ENCODE measurements around the gene SPON1. TPM values are rescaled to one million over a fixed set of nuclear protein-coding genes. Genes with fewer than 3 reads are reported as not detected.
"Not testable (repeated sequence)": the region's sequence is repeated elsewhere in the genome, so short reads cannot be mapped to it uniquely, and the experiment has no call there.

Gene SPON1
- polyA plus RNA-seq, 3 donors: 8.1 to 101 (median 28.3) TPM

DNA sequence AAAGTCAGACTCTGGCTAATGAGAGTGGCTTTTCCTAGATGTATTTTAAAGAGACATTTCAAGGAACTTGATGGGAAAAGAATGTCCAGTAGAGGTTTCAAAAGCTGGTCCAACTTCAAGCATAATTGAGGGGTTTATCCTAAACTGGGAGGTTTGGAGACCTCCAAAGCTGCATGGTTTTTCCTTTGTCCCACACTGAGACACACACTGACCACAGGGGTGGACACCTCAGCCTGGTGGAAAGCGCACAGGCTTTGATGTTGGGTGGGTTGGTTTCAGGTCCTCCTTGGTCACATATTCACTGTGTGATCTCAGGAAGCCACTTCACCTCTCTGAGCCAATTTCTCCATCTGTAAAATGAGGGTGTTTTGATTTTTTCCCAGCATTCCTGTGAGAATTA lies 4.0 kb downstream of the SPON1 start:
- WGBS, 3 donors: 96 to 100% (median 98%) methylated on average over 1 of the region's 1 CpG

DNA sequence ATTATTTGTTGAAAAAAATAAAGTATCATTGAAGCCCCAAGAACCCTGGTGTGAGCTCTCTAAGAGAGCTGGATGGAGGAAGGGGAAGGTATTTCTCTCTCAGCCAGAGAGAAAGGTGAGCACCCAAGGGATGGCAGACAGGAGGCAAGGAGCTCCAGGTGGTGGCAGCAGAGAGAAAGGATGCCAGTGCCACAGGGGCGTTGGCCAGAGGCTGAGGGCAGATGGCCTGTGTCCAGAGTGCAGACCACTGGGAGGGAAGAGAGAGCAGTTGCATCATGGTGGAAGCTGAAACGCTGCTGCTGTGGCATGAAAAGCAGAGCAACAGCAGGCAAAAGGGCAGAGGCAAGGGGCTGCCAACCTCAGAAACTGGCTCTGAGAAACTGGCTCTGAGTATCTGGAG lies 8.5 kb downstream of the SPON1 start:
- 43 to 56% (median 55%) methylated on average over 2 of the region's 2 CpGs for WGBS, 3 donors
- H3K27ac ChIP-seq (ENCODE audit: low read depth, low read length): no peak overlapping the region

More for the DNA sequence above, 4.0 kb downstream of the SPON1 start:
- H3K27ac ChIP-seq (ENCODE audit: low read depth, low read length): no peak overlapping the region

DNA sequence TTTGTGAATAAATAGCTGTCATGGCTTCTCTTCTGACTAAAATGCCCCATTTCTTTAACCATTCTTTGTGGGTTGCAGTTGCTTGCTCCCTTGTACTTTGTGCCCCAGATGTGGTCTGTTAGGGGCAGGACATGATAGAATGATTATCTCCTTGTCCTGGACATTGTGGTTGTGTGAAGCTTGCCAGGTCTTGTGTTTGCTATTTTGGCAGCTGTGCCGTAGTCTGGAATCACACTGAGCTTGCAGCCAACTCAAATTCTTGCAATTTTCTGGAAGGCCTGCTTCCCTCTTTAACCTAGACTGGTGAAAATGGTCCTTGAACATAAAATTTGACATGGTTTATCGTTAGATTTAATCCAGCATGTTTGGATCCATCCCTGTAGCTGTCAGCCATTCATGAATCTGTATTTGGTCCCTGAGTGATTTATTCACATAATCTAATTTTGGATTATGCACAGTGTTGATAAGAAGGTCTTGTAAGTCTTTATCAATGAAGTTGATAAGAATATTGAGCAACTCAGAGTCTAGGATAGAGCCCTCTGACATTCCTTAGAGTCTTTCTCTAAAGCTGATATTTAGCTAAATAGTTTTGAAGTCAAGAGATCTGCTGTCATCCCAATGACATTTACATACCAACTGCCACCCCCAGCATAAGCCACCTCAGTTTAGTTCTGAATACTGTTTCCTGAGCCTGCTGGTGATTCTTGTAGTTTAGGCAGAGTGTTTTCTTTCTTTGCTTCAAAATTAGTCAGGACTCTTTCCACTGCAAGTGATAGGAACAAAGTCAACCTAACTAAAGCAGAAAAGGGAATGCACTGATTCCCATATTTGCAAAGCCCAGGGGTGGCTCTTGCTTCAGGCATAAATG lies 9.8 kb downstream of the SPON1 start:
- H3K27ac ChIP-seq (ENCODE audit: low read depth, low read length): no peak overlapping the region
- WGBS, 3 donors: 39 to 64% (median 53%) methylated on average over 2 of the region's 2 CpGs

DNA sequence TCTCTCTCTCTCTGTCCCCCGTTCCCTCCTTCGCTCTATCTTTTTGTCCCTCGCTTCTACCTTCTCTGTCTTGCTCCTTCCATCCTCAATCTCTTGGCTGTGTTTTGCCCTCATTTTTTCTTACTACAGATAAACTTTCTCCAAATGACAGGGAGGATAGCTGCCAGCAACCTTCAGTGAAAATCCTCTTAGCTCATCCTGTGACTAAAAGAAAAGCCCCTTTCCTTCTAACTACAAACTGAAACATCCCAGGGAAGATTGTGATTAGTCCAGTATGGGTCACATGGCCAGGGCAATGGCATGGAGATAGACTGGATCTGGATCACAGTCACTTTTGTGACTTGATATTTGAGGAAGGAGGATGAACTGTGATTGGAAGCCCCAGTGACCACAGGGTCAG lies 10.4 kb downstream of the SPON1 start:
- H3K27ac ChIP-seq (ENCODE audit: low read depth, low read length): no peak overlapping the region
- WGBS, 3 donors: 78 to 94% (median 80%) methylated on average over 3 of the region's 3 CpGs

DNA sequence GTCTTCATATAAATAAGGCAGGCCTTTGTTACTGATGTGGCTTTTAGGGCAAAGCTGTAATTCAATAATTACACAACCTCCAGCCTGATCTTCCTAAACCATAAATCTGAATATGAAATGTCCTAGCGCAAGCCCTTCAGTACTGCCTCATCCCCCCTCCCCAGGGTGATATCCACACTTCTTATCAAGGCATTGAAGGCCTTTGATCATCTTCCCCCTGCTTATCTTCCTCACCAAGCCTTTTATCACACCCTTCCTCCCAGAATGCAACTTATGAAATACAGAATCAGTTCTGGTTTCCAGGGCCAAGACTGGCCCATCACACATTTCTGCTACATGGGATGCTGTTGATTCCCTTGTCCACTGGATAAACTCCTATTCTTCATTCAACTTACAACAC lies 12.1 kb downstream of the SPON1 start:
- no peak overlapping the region for H3K27ac ChIP-seq (ENCODE audit: low read depth, low read length)
- 68 to 86% (median 81%) methylated on average over 1 of the region's 1 CpG for WGBS, 3 donors

DNA sequence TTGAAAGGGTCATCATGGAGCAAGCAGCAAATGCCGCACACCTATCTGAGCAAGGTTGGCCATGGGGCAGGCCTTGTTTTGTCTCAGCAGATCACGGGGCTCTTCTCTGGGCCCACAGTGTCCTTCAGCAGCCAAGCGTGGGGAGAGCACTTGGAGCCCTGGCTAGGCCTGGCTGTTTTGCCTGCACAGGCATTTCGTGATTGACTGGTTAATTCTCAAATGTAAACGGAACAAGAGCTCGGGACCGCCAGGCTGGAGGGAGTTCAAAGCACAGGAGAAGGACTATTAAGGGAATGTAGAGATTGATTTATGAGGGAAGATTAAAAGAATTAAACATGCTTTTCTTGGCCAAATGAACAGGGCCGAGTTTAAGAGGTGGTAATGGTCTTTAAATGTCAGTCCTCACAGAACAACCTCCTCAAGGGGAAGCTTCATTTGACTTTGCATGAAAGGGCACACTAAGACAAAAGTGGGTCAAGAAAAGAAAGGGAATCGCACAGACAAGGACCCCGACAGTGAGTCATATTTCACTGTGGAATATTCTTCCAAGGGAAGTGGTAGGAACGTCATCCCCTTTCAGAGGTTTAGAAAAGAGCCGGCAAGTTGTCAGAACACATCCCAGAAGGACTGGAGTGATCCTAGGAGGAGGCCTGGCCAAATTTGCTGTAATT lies 20.7 kb downstream of the SPON1 start:
- 53 to 63% (median 56%) methylated on average over 12 of the region's 12 CpGs for WGBS, 3 donors
- no peak overlapping the region for H3K27ac ChIP-seq (ENCODE audit: low read depth, low read length)

DNA sequence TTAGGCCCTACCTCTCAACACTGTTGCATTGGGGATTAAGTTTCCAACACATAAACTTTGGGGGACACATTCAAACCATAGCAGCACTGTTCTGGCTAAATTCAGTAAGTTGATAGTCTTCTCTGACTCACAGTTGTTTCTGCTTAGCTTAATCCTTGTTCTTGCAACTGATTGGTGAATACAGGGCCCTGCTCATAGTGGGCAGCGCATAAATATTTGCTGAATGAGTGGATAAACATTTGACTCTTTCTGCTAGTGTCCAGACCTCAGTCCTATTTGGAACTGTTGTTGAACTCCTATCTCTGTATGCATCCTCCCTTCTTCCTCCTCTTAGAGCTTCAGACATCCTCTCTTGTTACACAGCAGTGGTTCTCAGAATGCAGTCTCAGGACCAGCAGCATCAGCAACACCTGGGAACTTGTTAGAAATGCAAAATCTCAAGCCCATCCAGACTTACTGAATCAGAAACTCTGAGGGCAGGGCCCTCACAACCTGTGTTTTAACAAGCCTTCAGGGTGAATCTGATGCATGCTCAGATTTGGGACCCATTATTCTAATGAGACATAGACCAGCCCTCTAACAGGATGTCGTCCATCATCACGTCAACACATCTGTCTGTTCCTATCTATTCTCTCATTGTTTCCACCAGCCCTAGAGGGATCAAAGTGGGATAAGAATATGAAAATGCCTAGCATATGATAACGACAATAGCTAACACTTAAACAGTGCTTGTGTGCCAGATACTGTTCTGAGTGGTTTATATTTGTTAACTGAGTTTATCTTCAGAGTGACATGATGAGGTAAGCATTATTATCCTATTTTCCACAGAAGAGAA lies 22.3 kb downstream of the SPON1 start:
- 82 to 87% (median 83%) methylated on average over 4 of the region's 4 CpGs for WGBS, 3 donors
- H3K27ac ChIP-seq (ENCODE audit: low read depth, low read length): no peak overlapping the region

DNA sequence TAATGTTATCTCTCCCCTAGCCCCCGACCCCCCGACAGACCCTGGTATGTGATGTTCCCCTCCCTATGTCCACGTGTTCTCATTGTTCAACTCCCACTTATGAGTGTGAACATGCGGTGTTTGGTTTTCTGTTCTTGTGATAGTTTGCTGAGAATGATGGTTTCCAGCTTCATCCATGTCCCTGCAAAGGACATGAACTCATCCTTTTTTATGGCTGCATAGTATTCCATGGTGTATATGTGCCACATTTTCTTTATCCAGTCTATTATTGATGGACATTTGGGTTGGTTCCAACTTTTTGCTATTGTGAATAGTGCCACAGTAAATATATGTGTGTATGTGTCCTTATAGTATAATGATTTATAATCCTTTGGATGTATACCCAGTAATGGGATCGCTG lies 24.2 kb downstream of the SPON1 start:
- not testable (repeated sequence) for H3K27ac ChIP-seq (ENCODE audit: low read depth, low read length)
- WGBS, 3 donors: 91 to 96% (median 95%) methylated on average over 5 of the region's 5 CpGs

DNA sequence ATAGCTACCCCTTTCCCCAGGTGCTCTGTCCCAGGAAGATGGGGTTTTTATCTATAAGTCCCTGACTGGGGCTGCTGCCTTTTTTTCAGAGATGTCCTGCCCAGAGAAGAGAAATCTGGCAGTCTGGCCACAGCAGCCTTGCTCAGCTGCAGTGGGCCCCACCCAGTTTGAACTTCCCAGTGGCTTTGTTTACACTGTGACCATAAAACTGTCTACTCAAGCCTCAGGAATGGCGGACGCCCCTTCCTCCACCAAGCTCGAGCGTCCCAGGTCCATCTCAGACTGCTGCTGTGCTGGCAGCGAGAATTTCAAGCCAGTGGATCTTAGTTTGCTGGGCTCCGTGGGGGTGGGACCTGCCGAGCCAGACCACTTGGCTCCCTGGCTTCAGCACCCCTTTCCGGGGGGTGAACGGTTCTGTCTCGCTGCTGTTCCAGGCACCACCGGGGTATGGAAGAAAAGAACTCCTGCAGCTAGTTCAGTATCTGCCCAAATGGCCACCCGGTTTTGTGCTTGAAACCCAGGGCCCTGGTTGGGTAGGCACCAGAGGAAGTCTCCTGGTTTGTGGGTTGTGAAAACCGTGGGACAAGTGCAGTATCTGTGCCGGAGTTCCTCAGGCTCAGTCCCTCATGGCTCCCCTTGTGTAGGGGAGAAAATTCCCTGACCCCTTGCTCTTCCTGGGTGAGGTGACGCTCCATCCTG lies 29.8 kb downstream of the SPON1 start:
- not testable (repeated sequence) for H3K27ac ChIP-seq (ENCODE audit: low read depth, low read length)
- 61 to 76% (median 74%) methylated on average over 15 of the region's 15 CpGs for WGBS, 3 donors

DNA sequence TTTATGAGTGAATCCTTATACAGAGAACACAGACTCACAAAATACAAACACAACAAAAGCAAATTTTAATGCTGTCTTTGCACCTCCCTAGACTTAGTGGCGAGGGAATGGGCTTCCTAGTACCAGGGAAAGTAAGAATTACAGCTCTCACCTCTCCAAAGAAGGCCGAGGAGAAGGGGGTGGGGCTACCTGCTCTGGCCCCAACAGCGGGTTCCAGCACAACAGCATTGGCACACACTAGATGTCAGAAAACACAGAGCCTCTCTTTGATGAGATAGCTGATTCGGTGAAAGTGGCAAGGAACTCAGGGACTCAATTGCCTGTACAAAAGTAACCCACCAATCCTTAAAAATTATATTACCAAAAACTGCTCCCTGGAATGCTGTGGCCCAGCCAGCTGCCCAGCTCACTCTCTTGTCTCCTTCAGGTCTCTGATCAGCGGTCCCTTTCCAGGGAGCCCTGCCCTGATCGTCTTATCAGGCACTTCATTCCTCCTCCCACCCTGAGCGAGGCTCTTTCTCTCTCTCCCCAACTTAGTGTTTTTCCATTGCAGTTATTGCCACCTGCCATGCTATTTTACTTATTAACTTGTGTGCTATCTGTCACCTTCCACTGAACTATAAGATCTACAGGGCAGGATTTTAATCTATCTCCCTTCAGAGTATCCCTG lies 30.7 kb downstream of the SPON1 start:
- WGBS, 3 donors: 69 to 83% (median 79%) methylated on average over 7 of the region's 7 CpGs
- H3K27ac ChIP-seq (ENCODE audit: low read depth, low read length): no peak overlapping the region

DNA sequence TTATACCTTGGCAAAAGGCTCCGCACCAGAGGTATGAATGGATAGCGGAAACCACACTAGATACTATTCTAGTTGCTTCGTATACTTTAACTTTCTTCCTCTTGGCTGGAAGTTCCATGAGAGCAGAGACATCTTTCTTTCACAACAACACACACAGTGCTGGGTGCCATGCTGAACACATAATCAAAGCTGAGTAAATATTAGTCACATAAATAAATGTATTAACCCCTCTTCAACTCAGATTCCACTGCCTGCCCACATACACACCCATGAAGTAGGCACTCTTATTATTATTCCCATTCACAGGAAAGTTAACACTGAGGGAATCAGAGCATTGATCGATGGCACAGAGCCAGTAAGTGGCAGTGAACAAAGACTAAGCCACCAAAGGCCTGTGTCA lies 35.4 kb downstream of the SPON1 start:
- no peak overlapping the region for H3K27ac ChIP-seq (ENCODE audit: low read depth, low read length)
- WGBS, 3 donors: 88 to 92% (median 90%) methylated on average over 4 of the region's 4 CpGs

DNA sequence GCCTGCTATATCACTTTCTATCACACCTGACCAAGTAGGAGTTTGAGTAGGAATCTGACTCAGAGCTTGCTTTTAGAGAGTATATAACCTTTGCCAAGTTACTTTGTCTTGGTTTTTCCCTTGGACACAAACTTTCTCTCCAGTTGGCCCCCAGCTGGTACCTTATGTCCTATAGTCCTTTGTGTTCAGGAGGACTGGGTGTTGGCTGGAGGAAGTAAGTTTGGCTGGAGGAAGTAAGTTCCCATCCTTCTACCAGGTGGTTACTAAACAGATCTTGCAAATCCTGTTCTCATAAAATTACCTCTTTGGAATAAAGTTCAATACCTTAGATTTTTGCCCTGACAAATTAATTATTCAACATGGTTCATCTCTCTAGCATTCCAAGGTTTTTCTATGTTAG lies 37.2 kb downstream of the SPON1 start:
- H3K27ac ChIP-seq (ENCODE audit: low read depth, low read length): no peak overlapping the region

DNA sequence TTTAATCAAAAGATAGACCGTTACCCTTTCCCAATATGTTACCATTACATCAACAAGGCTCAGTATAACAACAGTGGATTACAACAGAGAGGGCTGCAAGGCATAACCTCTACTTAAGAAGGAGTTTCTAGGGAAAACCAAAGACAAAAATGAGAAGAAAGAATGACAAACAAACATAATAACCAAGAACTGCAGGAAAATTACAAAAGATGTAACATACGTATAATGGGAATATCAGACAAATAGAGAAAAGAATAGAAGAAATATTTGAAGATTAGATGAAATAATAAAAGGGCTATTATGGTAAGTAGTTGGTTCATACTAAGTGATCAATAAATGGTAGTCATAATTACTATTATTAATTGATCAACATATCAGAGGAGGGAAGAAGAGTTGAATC lies 39.1 kb downstream of the SPON1 start:
- no peak overlapping the region for H3K27ac ChIP-seq (ENCODE audit: low read depth, low read length)
- 94 to 97% (median 96%) methylated on average over 2 of the region's 2 CpGs for WGBS, 3 donors

DNA sequence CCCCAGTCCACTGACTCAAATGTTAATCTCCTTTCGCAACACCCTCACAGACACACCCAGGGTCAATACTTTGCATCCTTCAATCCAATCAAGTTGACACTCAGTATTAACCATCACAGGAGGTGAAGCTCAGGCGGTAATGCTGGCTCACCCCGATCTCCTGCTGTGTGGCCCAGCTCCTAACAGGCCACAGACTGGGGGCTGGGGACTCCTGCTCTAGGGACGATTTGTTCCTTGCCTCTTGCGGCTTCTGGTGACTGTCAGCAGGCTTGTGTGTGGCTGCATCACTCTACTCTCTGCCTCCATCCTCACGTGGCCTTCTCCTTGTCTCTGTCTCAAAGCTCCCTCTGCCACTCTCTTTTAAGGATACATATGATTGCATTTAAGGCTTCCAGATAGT lies 45.0 kb downstream of the SPON1 start:
- no peak overlapping the region for H3K27ac ChIP-seq (ENCODE audit: low read depth, low read length)
- 85 to 88% (median 88%) methylated on average over 6 of the region's 6 CpGs for WGBS, 3 donors

DNA sequence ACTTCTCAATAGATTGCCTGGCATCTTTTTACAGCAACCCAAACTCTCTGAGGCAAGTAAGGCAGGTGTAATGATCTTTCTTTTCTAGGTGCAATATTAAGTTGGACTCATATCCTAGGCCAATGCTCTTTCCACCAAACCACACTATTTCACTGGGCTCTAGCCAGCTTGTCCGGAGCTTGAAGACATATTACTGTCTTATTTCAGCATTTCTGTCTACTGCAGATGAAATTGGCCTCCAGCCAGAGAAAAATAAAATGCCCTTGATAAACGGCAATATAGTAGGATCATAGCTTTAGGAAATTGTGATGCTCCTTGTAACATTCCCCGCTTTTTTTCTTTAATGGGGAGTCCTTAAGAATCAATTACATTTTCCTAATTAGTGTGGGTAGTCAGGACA lies 48.1 kb downstream of the SPON1 start:
- no peak overlapping the region for H3K27ac ChIP-seq (ENCODE audit: low read depth, low read length)
- 64 to 72% (median 65%) methylated on average over 3 of the region's 3 CpGs for WGBS, 3 donors

DNA sequence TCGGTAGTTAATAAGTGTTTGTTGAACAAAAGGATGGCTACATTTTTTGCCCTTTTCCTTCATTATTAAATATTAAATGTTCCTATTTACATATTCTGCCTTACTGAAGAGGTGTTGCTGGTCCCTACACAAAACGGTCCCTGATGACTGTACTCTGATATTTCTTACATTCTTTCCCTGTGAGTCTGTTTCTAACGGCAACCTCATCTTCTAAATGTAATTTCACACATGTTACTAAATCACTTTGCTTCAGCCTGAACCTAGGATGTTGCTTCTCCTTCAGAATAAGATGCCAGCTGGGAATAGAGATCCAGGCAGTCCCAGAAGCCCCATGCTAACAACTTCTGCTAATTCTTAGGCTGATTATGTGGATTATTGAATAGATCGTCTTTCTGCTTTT lies 50.3 kb downstream of the SPON1 start:
- WGBS, 3 donors: 84 to 90% (median 85%) methylated on average over 4 of the region's 4 CpGs
- no peak overlapping the region for H3K27ac ChIP-seq (ENCODE audit: low read depth, low read length)

DNA sequence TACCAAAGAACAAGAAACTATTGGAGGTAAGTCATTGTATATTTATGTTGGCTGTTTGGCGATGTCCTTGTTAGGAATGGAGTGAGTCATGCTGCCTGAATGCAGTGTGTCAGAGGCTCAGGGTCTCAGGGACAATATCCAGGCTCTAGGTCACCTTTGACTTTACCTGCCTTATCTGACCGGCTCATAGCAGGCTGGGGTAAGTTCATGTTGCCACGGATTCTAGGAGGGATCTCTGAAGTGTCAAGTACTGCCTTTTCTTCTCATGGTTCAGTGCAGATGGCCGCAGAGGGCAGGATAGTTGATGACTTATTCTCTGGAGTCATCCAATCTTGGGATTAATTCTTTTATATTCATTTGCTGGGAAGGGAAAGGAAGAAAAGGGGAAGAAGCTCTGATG lies 53.2 kb downstream of the SPON1 start:
- no peak overlapping the region for H3K27ac ChIP-seq (ENCODE audit: low read depth, low read length)
- 51 to 66% (median 61%) methylated on average over 4 of the region's 4 CpGs for WGBS, 3 donors

DNA sequence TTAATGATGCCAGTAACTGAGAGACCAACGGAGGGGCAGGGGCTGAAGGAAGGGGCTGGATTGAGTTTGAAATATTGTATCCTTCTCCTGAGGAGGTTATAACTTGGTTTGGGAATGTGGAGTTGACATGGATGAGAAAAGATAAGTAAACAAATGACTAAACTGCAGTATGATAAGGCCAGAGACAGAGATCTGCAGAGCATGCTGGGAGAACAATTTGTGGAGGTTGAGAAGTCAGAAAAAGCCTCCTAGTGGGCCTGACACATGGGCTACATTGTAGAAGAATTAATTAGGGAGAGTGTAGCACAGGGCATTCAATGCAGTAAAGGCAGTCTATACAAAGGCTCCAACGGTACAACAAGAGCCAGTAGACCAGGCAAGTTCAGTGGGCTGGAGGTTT lies 55.9 kb downstream of the SPON1 start:
- H3K27ac ChIP-seq (ENCODE audit: low read depth, low read length): no peak overlapping the region
- 81 to 90% (median 87%) methylated on average over 2 of the region's 2 CpGs for WGBS, 3 donors
